GM19397 (cell line): ENCODE data around the gene VPS9D1.
"Not testable (repeated sequence)": the region's sequence is repeated elsewhere in the genome, so short reads cannot be mapped to it uniquely, and the experiment has no call there.

Source experiments
- ATAC-seq: cut with Tn5 transposase; IDR thresholded peaks from one replicate; pipeline ENCODE4 v1.9.1; 2021; ENCODE audit warnings: mild to moderate bottlenecking, moderate library complexity; ENCODE audit not compliant: unreplicated experiment

The VPS9D1 gene

GRCh38 chr16:89710709-89711564 is 9.8 kb downstream of the VPS9D1 start:
- ATAC-seq = no peak

GRCh38 chr16:89709716-89710432 is 10.8 kb downstream of the VPS9D1 start:
- ATAC-seq = no peak

- ATAC-seq = no peak
These were observed 11.5 kb downstream of the VPS9D1 start for GRCh38 chr16:89709166-89709565.

- no peak for ATAC-seq
These were observed 12.2 kb downstream of the VPS9D1 start for GRCh38 chr16:89708481-89708931.

GRCh38 chr16:89707695-89708094 is 13.0 kb downstream of the VPS9D1 start:
- no peak for ATAC-seq

GRCh38 chr16:89706518-89707260 is 14.0 kb downstream of the VPS9D1 start:
- no peak for ATAC-seq

GRCh38 chr16:89705006-89705405 is 15.7 kb downstream of the VPS9D1 start:
- ATAC-seq = no peak

GRCh38 chr16:89704281-89704680 is 16.4 kb downstream of the VPS9D1 start:
- ATAC-seq = no peak

GRCh38 chr16:89701425-89702406 is 19.0 kb downstream of the VPS9D1 start, which contains the start of gene SPATA2L:
TSS of gene SPATA2L (minus strand) at chr16:89701705. CDS start at chr16:89701232, 473 bp downstream.
- peak; percentile 64 for ATAC-seq

- no peak for ATAC-seq
These were observed 19.9 kb downstream of the VPS9D1 start for GRCh38 chr16:89700649-89701424.

- peak; percentile 43 for ATAC-seq
These were observed 20.5 kb downstream of the VPS9D1 start for GRCh38 chr16:89700100-89700648.

GRCh38 chr16:89699629-89700099 is 21.0 kb downstream of the VPS9D1 start:
- not testable (repeated sequence) for ATAC-seq

GRCh38 chr16:89698717-89699116 is 22.0 kb downstream of the VPS9D1 start:
- not testable (repeated sequence) for ATAC-seq

- no peak for ATAC-seq
These were observed 22.9 kb downstream of the VPS9D1 start for GRCh38 chr16:89697616-89698331.

- ATAC-seq = no peak
These were observed 23.5 kb downstream of the VPS9D1 start for GRCh38 chr16:89697161-89697615.

GRCh38 chr16:89696670-89697128 is 24.0 kb downstream of the VPS9D1 start:
- no peak for ATAC-seq

GRCh38 chr16:89695875-89696669 is 24.6 kb downstream of the VPS9D1 start:
- no peak for ATAC-seq
